HL-60 (cell line): ENCODE data around the gene STX10.

Source experiments
- DNase-seq, 2 experiments: peaks; one replicate each; pipeline ENCODE4 v3.0.0-alpha.2; 2010 to 2020; ENCODE audit warnings: low read depth in 1 of 2, low spot score in 1 of 2
- H3K27ac ChIP-seq: fragments of 250-450 bp; sonication (Bioruptor Pico); replicated peaks from 2 replicates; pipeline ENCODE4 v1.5.1; 2020; ENCODE audit warnings: mild to moderate bottlenecking, moderate library complexity
- H3K27me3 ChIP-seq: fragments of 250-450 bp; sonication (Bioruptor Pico); 2 replicates; pipeline ENCODE4 v1.5.1; 2021; ENCODE audit warnings: mild to moderate bottlenecking, moderate library complexity; ENCODE audit not compliant: insufficient read depth, poor library complexity, severe bottlenecking
- H3K4me3 ChIP-seq: replicated peaks from 2 replicates; pipeline ENCODE4 v1.5.1; 2011; ENCODE audit warnings: mild to moderate bottlenecking, control low read depth, low read length; ENCODE audit not compliant: insufficient read depth
- CTCF ChIP-seq: IDR thresholded peaks from one replicate; pipeline ENCODE4 v1.5.1; 2011; ENCODE audit warnings: low read length, control low read depth, inconsistent platforms; ENCODE audit not compliant: insufficient read depth
- GABPA ChIP-seq: IDR thresholded peaks from 2 replicates; pipeline ENCODE4 v1.6.1; 2012; ENCODE audit warnings: low read depth
- POLR2AphosphoS5 ChIP-seq: IDR thresholded peaks from 2 replicates; pipeline ENCODE4 v1.6.1; 2012; ENCODE audit warnings: low read depth
- SPI1 ChIP-seq: IDR thresholded peaks from 2 replicates; pipeline ENCODE4 v1.6.1; 2012; ENCODE audit warnings: low read depth, mild to moderate bottlenecking, borderline replicate concordance
- TF ChIP-seq, protein P1 (sequence below): IDR thresholded peaks from 2 replicates; pipeline ENCODE4 v1.6.1; 2012; ENCODE audit warnings: low read depth; ENCODE audit not compliant: insufficient replicate concordance

The STX10 gene

GRCh38 chr19:13097033-13097462, 53.1 kb downstream of the STX10 start:
- DNase-seq = no peak
- H3K27me3 ChIP-seq = no peaks in the 10 kb centered on the region
- peak overlapping the region; percentile 99 for H3K27ac ChIP-seq
- no peak for TF ChIP-seq CTCF
- TF ChIP-seq, protein P1, sequence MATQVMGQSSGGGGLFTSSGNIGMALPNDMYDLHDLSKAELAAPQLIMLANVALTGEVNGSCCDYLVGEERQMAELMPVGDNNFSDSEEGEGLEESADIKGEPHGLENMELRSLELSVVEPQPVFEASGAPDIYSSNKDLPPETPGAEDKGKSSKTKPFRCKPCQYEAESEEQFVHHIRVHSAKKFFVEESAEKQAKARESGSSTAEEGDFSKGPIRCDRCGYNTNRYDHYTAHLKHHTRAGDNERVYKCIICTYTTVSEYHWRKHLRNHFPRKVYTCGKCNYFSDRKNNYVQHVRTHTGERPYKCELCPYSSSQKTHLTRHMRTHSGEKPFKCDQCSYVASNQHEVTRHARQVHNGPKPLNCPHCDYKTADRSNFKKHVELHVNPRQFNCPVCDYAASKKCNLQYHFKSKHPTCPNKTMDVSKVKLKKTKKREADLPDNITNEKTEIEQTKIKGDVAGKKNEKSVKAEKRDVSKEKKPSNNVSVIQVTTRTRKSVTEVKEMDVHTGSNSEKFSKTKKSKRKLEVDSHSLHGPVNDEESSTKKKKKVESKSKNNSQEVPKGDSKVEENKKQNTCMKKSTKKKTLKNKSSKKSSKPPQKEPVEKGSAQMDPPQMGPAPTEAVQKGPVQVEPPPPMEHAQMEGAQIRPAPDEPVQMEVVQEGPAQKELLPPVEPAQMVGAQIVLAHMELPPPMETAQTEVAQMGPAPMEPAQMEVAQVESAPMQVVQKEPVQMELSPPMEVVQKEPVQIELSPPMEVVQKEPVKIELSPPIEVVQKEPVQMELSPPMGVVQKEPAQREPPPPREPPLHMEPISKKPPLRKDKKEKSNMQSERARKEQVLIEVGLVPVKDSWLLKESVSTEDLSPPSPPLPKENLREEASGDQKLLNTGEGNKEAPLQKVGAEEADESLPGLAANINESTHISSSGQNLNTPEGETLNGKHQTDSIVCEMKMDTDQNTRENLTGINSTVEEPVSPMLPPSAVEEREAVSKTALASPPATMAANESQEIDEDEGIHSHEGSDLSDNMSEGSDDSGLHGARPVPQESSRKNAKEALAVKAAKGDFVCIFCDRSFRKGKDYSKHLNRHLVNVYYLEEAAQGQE = no peak
- no peak for TF ChIP-seq POLR2AphosphoS5
- no peak for TF ChIP-seq SPI1
- TF ChIP-seq GABPA = no peak
- peak overlapping the region; percentile 33 for H3K4me3 ChIP-seq

- DNase-seq = peak in 1 of 2 experiments; percentile 83
- peak; percentile 1 for TF ChIP-seq CTCF
- no peak for TF ChIP-seq GABPA
- peak; percentile 85 for TF ChIP-seq POLR2AphosphoS5
- TF ChIP-seq, protein P1 = peak; percentile 0
- no peak for TF ChIP-seq SPI1
- peak overlapping the region; percentile 99 for H3K27ac ChIP-seq
- H3K27me3 ChIP-seq = no peaks in the 10 kb centered on the region
- H3K4me3 ChIP-seq = peak overlapping the region; percentile 40
Measured at GRCh38 chr19:13095934-13096927, 53.9 kb downstream of the STX10 start.

- DNase-seq = peak in 1 of 2 experiments; percentile 55
- Histone ChIP-seq H3K27me3 (no peaks in the 10 kb centered on the region), H3K27ac (peak overlapping the region; percentile 99), H3K4me3 (peak overlapping the region; percentile 40)
- TF ChIP-seq SPI1 (no peak), CTCF (no peak), POLR2AphosphoS5 (no peak; the same call in 1 of the 2 replicates), GABPA (no peak)
- TF ChIP-seq, protein P1 = no peak
Measured at GRCh38 chr19:13095393-13095784, 54.8 kb downstream of the STX10 start.
